ENCODE data around the gene SOHLH1.

The SOHLH1 gene

GRCh38 chr9:135703726-135704125, 4.4 kb upstream of the SOHLH1 start:
- Histone ChIP-seq H3F3A (ENCODE audit: control insufficient read depth, insufficient read depth) (no peaks in the 10 kb centered on the region), H3K4me1 (ENCODE audit: control insufficient read depth, low read length) (no peaks in the 10 kb centered on the region), H3K9me2 (replicated peaks; ENCODE audit: control insufficient read depth, low read length) (no peaks in the 10 kb centered on the region), H3K9me3 (ENCODE audit: control insufficient read depth, insufficient read depth, low read length) (no peaks in the 10 kb centered on the region), H3K4me2 (ENCODE audit: low read length) (no peak overlapping the region), H3K79me2 (ENCODE audit: control insufficient read depth, low read length) (no peaks in the 10 kb centered on the region), H3K36me3 (ENCODE audit: control insufficient read depth, low read length) (no peaks in the 10 kb centered on the region), H3K4me3 (ENCODE audit: low read length) (no peak overlapping the region), H3K27ac (ENCODE audit: low read depth, low read length) (no peak overlapping the region), H3K27me3 (ENCODE audit: control insufficient read depth, low read length) (no peaks in the 10 kb centered on the region), H4K20me1 (ENCODE audit: control insufficient read depth, insufficient read depth, low read depth, low read length) (no peaks in the 10 kb centered on the region)
- no peak for TF ChIP-seq EZH2phosphoT487 (IDR thresholded peaks at IDR 0.05; ENCODE audit: borderline replicate concordance, low read length)
- TF ChIP-seq CTCF (IDR thresholded peaks at IDR 0.05; ENCODE audit: low read depth, low read length, poor library complexity, severe bottlenecking): no peak

- Histone ChIP-seq H3K4me2 (ENCODE audit: low read length) (no peak within 1 kb of the TSS), H4K20me1 (ENCODE audit: control insufficient read depth, insufficient read depth, low read depth, low read length) (no peaks in the 10 kb centered on the region), H3K36me3 (ENCODE audit: control insufficient read depth, low read length) (no peaks in the 10 kb centered on the region), H3K9me3 (ENCODE audit: control insufficient read depth, insufficient read depth, low read length) (no peaks in the 10 kb centered on the region), H3K9me2 (replicated peaks; ENCODE audit: control insufficient read depth, low read length) (no peaks in the 10 kb centered on the region), H3K27ac (ENCODE audit: low read depth, low read length) (no peak within 1 kb of the TSS), H3K4me3 (ENCODE audit: low read length) (no peak within 1 kb of the TSS), H3K4me1 (ENCODE audit: control insufficient read depth, low read length) (no peaks in the 10 kb centered on the region), H3F3A (ENCODE audit: control insufficient read depth, insufficient read depth) (no peaks in the 10 kb centered on the region), H3K27me3 (ENCODE audit: control insufficient read depth, low read length) (no peaks in the 10 kb centered on the region), H3K79me2 (ENCODE audit: control insufficient read depth, low read length) (no peaks in the 10 kb centered on the region)
- peak; percentile 80 for TF ChIP-seq CTCF (IDR thresholded peaks at IDR 0.05; ENCODE audit: low read depth, low read length, poor library complexity, severe bottlenecking)
- TF ChIP-seq EZH2phosphoT487 (IDR thresholded peaks at IDR 0.05; ENCODE audit: borderline replicate concordance, low read length): no peak
Measured at GRCh38 chr9:135701959-135702721, 2.9 kb upstream of the SOHLH1 start, which contains the start of gene KCNT1. Gene KCNT1, plus strand, starts transcription at chr9:135702185. Its CDS starts 74 bp downstream, at chr9:135702259.

GRCh38 chr9:135701067-135701958, 2.0 kb upstream of the SOHLH1 start:
- Histone ChIP-seq H3K36me3 (ENCODE audit: control insufficient read depth, low read length) (no peaks in the 10 kb centered on the region), H3F3A (ENCODE audit: control insufficient read depth, insufficient read depth) (no peaks in the 10 kb centered on the region), H3K4me3 (ENCODE audit: low read length) (no peak overlapping the region), H3K27me3 (ENCODE audit: control insufficient read depth, low read length) (no peaks in the 10 kb centered on the region), H3K4me2 (ENCODE audit: low read length) (no peak overlapping the region), H4K20me1 (ENCODE audit: control insufficient read depth, insufficient read depth, low read depth, low read length) (no peaks in the 10 kb centered on the region), H3K27ac (ENCODE audit: low read depth, low read length) (no peak overlapping the region), H3K9me3 (ENCODE audit: control insufficient read depth, insufficient read depth, low read length) (no peaks in the 10 kb centered on the region), H3K9me2 (replicated peaks; ENCODE audit: control insufficient read depth, low read length) (no peaks in the 10 kb centered on the region), H3K79me2 (ENCODE audit: control insufficient read depth, low read length) (no peaks in the 10 kb centered on the region), H3K4me1 (ENCODE audit: control insufficient read depth, low read length) (no peaks in the 10 kb centered on the region)
- no peak for TF ChIP-seq EZH2phosphoT487 (IDR thresholded peaks at IDR 0.05; ENCODE audit: borderline replicate concordance, low read length)
- no peak for TF ChIP-seq CTCF (IDR thresholded peaks at IDR 0.05; ENCODE audit: low read depth, low read length, poor library complexity, severe bottlenecking)

Data from DOHH2 (cell line).